Coronary artery (tissue), 2 donors: ENCODE results near the gene TRIM40.

Experiments used
- DNase-seq: peaks from one replicate; pipeline ENCODE4 v3.0.0-alpha.2; 2017; ENCODE audit warnings: low spot score
- H3K27ac ChIP-seq, 2 donors: fragments of 200-600 bp; sonication (generic); one replicate each; pipeline ENCODE4 v1.5.1; 2016 to 2019
- H3K4me3 ChIP-seq: fragments of 200-600 bp; sonication (generic); 2 replicates; pipeline ENCODE4 v1.5.1; 2016; ENCODE audit warnings: mild to moderate bottlenecking, moderate library complexity
- CTCF ChIP-seq: fragments of 200-600 bp; sonication (generic); IDR thresholded peaks from one replicate; pipeline ENCODE4 v1.5.1; 2019; ENCODE audit warnings: antibody characterized with exemption

TRIM40 gene

DNA sequence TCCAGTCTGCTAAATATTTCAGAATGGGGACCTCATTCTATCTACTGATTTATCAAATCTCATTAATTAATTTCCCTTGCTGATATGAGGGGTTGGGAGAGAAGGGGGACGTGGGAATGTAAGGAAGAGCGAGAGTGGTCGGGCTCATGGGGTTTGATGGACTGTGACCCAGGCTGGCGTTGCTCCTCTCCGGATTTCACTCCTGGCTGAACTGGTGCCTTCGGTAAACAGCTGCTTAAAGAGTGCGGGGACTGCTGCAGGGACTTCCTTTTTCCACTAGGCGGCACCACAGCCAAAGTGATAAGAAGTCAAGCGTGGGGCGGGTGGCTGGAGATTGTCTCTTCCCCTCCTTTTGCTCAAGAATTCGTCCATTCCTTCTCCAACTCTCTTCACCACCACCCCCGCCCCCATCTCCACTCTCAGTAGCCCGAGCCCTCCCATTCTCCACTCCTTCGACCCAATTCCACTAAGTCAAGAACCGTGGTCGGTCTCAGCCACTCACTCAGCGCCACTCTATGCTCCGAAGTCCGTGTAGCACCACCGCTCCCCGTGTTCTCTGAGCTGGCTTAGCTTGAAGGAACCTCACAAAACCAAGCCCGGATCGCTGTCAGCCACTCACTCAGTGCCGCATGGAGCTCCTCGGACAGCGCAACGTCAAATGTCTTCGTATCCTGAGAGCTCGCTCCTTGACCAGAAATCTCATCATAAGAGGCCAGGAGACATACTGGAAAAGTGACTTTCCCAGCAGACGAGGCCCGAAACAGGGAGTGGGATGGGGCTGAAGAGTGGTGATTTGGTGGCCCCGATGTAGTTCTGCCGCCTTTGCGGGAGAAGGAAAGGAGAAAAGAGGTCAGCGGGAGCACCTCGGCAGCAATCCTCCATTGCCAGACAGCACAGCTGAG, 32.7 kb upstream of the TRIM40 start:
- DNase-seq: peak; percentile 86
- TF ChIP-seq CTCF: peak; percentile 90
- peak overlapping the region; percentile 66 for H3K4me3 ChIP-seq
- H3K27ac ChIP-seq: peak overlapping the region in 1 of 2 donors; percentile 89

DNA sequence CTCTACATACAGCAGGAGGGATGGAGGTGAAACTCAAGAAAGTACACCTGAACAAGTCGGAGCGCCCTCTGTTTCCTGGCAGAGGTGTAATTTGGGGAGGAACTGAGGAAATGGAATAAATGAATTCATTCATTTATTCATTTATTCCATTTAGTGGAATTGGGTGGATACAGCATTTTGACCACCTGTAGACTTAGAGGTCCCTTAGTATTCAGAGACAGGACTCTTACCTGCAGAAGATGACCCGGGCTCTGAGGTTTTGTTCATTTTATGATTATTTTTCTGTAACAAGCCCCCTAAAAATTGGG, 32.1 kb upstream of the TRIM40 start:
- no peak for TF ChIP-seq CTCF
- DNase-seq: no peak
- Histone ChIP-seq H3K27ac (no peak overlapping the region), H3K4me3 (peak overlapping the region; percentile 66)

DNA sequence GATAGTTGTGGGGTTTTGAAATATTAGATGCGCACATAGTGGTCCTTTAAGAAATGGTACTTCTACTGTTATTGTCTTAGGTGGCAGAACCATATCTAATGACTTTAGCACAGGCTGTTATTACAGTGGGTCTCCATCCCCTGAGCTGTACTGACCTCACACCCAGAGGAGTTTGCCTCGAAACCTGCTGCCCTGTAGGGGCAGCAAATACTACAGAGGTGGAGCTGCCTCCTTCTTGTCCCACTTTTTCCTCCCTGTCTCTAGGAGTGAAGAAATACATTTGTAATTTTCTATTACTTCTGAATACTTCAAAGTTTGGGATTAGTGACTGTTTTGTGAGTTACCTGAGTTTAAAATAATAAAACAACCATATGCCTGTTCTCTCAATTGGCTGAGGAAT, 31.3 kb upstream of the TRIM40 start:
- no peak for DNase-seq
- Histone ChIP-seq H3K4me3 (no peak overlapping the region), H3K27ac (no peak overlapping the region)
- no peak for TF ChIP-seq CTCF

GRCh38 chr6:30111266-30111856, 24.6 kb upstream of the TRIM40 start:
- TF ChIP-seq CTCF: no peak
- Histone ChIP-seq H3K4me3 (no peak overlapping the region), H3K27ac (no peak overlapping the region)
- no peak for DNase-seq

DNA sequence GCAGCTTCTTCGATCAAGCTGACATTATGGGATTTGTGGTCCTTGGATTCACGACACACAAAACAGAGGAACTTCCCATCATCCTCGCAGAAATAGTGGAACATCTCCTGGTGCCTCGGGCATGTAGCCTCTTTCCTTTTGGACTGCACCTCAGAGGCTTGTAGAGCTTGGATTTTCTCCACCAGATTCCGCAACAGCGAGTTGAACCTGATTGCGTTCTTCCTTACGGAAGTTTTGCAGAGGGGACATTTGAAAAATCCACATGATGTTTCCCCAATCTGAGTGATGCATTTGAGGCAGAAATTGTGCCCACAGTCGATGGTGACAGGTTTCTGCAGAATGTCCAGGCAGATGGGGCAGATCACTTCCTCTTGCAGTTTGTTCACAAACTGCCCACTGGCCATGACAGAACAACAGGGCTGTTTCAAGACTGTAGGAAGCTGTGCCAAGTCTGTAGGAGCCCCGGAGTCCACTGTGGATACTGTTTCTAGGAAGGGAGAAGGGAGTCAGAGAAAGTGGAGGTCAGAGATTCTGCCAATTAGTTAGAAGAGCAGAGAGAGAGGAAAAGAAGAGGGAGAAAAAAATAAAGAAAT, 23.4 kb upstream of the TRIM40 start:
- no peak overlapping the region for H3K4me3 ChIP-seq

GRCh38 chr6:30113003-30113759, 22.8 kb upstream of the TRIM40 start, which contains the start of gene TRIM31:
Gene TRIM31, minus strand, starts transcription at chr6:30113090. Its CDS starts 285 bp downstream, at chr6:30112805.
- DNase-seq: no peak
- TF ChIP-seq CTCF: no peak
- no peak within 1 kb of the TSS for H3K4me3 ChIP-seq
- H3K27ac ChIP-seq: no peak within 1 kb of the TSS

More for the DNA sequence above, 23.4 kb upstream of the TRIM40 start:
- no peak overlapping the region for H3K27ac ChIP-seq
- no peak for TF ChIP-seq CTCF
- no peak for DNase-seq
